Activated B cell treated with CpG ODN at 0.5 μM for 24 hours (primary cell): ENCODE measurements around the gene KRTAP5-10. TPM values are rescaled to one million over a fixed set of nuclear protein-coding genes. Genes with fewer than 3 reads are reported as not detected.
"Not testable (repeated sequence)": the region's sequence is repeated elsewhere in the genome, so short reads cannot be mapped to it uniquely, and the experiment has no call there.

ENCODE experiments used
- ATAC-seq: fragments of 200-7000 bp; cut with Tn5 transposase; one replicate; pipeline ENCODE4 v1.10.0; 2021; ENCODE audit warnings: low read depth, mild to moderate bottlenecking, moderate library complexity
- CTCF ChIA-PET: fragments of 350-600 bp; sonication (Branson Sonifier 250); formaldehyde crosslinking; loops from one replicate; lab custom pipeline; 2021; ENCODE audit warnings: antibody characterized with exemption; lab: Charles Lee
- POLR2A ChIA-PET: fragments of 350-600 bp; sonication (Branson Sonifier 250); formaldehyde crosslinking; loops from one replicate; lab custom pipeline; 2021; ENCODE audit warnings: antibody characterized with exemption; lab: Charles Lee
- DNase-seq: peaks from one replicate; pipeline ENCODE4 v3.0.0; 2022
- H3K27ac Mint-ChIP-seq: one replicate; pipeline ENCODE4 v1.8.0; 2020; ENCODE audit warnings: mixed read lengths
- H3K27me3 Mint-ChIP-seq: one replicate; pipeline ENCODE4 v1.8.0; 2021; ENCODE audit warnings: mixed read lengths
- H3K36me3 Mint-ChIP-seq: one replicate; pipeline ENCODE4 v1.8.0; 2021; ENCODE audit warnings: low read depth, mixed read lengths
- H3K4me1 Mint-ChIP-seq: one replicate; pipeline ENCODE4 v1.8.0; 2021; ENCODE audit warnings: mixed read lengths
- H3K4me3 Mint-ChIP-seq: one replicate; pipeline ENCODE4 v1.8.0; 2020; ENCODE audit warnings: mild to moderate bottlenecking, mixed read lengths
- H3K9me3 Mint-ChIP-seq: one replicate; pipeline ENCODE4 v1.8.0; 2020; ENCODE audit warnings: mixed read lengths
- CTCF ChIP-seq: fragments of 200-600 bp; IDR thresholded peaks from one replicate; pipeline ENCODE4 v1.8.0; 2022; ENCODE audit warnings: antibody characterized with exemption, mild to moderate bottlenecking
- intact Hi-C: fragments of 100-400 bp; cut with micrococcal nuclease; formaldehyde crosslinking; loops from one replicate; pipeline ENCODE4 v1.15.1; 2024
- total RNA-seq: library from RNA; stranded (reverse); gene quantifications from 2 replicates; pipeline ENCODE4 v1.2.3, GENCODE V29; 2022

The KRTAP5-10 gene
- total RNA-seq, 1 donor from 2014 or later: 0.27 TPM

- intact Hi-C loops: no loop called here
- CTCF ChIA-PET: no interaction called here
- POLR2A ChIA-PET: no interaction called here
- Mint-ChIP-seq H3K27me3 (peaks cover 2% of the 10 kb centered on the region), H3K4me3 (no peak overlapping the region), H3K9me3 (peaks cover 3% of the 10 kb centered on the region), H3K36me3 (no peaks in the 10 kb centered on the region), H3K27ac (no peak overlapping the region), H3K4me1 (no peaks in the 10 kb centered on the region)
- no peak for TF ChIP-seq CTCF
- no peak for ATAC-seq
- no peak for DNase-seq
Observed at GRCh38 chr11:71535825-71536224, 29.5 kb upstream of the KRTAP5-10 start.

- CTCF ChIA-PET: no interaction called here
- POLR2A ChIA-PET: no interaction called here
- H3K36me3 Mint-ChIP-seq: no peaks in the 10 kb centered on the region
- peaks cover 5% of the 10 kb centered on the region for H3K9me3 Mint-ChIP-seq
- ATAC-seq (no peak), DNase-seq (no peak)
- intact Hi-C loops: no loop called here
- TF ChIP-seq CTCF: no peak
- H3K27ac Mint-ChIP-seq: no peak overlapping the region
- no peaks in the 10 kb centered on the region for H3K4me1 Mint-ChIP-seq
- H3K27me3 Mint-ChIP-seq: peaks cover 5% of the 10 kb centered on the region
- H3K4me3 Mint-ChIP-seq: no peak overlapping the region
Observed at GRCh38 chr11:71537537-71537936, 27.8 kb upstream of the KRTAP5-10 start.

GRCh38 chr11:71537977-71538665 lies 27.2 kb upstream of the KRTAP5-10 start, which contains the start of gene KRTAP5-8:
Gene KRTAP5-8 (plus strand): TSS chr11:71538025. CDS start chr11:71538056, 31 bp downstream.
- H3K4me1 Mint-ChIP-seq, CTCF ChIA-PET, POLR2A ChIA-PET, DNase-seq, ATAC-seq, H3K36me3 Mint-ChIP-seq, H3K4me3 Mint-ChIP-seq, intact Hi-C loops, H3K27me3 Mint-ChIP-seq, H3K9me3 Mint-ChIP-seq, H3K27ac Mint-ChIP-seq: not testable (repeated sequence)

GRCh38 chr11:71538666-71538990 lies 26.7 kb upstream of the KRTAP5-10 start:
- ChIA-PET POLR2A (no interaction called here), CTCF (no interaction called here)
- DNase-seq (no peak), ATAC-seq (no peak)
- no peak for TF ChIP-seq CTCF
- Mint-ChIP-seq H3K36me3 (no peaks in the 10 kb centered on the region), H3K4me1 (peaks cover 9% of the 10 kb centered on the region), H3K9me3 (peaks cover 5% of the 10 kb centered on the region), H3K4me3 (no peak overlapping the region), H3K27ac (no peak overlapping the region), H3K27me3 (peaks cover 5% of the 10 kb centered on the region)
- intact Hi-C loops: no loop called here

GRCh38 chr11:71539017-71539416 lies 26.3 kb upstream of the KRTAP5-10 start:
- Mint-ChIP-seq H3K27me3 (peaks cover 5% of the 10 kb centered on the region), H3K36me3 (no peaks in the 10 kb centered on the region)
- intact Hi-C loops: no loop called here

GRCh38 chr11:71539971-71540370 lies 25.4 kb upstream of the KRTAP5-10 start:
- H3K27ac Mint-ChIP-seq, H3K36me3 Mint-ChIP-seq, POLR2A ChIA-PET, ATAC-seq, H3K4me3 Mint-ChIP-seq, CTCF ChIA-PET, DNase-seq, H3K27me3 Mint-ChIP-seq, H3K9me3 Mint-ChIP-seq, intact Hi-C loops: not testable (repeated sequence)
- peaks cover 18% of the 10 kb centered on the region for H3K4me1 Mint-ChIP-seq

More at GRCh38 chr11:71539017-71539416, 26.3 kb upstream of the KRTAP5-10 start:
- TF ChIP-seq CTCF: no peak
- H3K9me3 Mint-ChIP-seq: peaks cover 5% of the 10 kb centered on the region
- peaks cover 13% of the 10 kb centered on the region for H3K4me1 Mint-ChIP-seq
- ATAC-seq (no peak), DNase-seq (no peak)
- no peak overlapping the region for H3K4me3 Mint-ChIP-seq
- no peak overlapping the region for H3K27ac Mint-ChIP-seq
- ChIA-PET CTCF (no interaction called here), POLR2A (no interaction called here)

GRCh38 chr11:71540521-71541304 lies 24.6 kb upstream of the KRTAP5-10 start:
- H3K4me3 Mint-ChIP-seq, intact Hi-C loops, POLR2A ChIA-PET, ATAC-seq, H3K27me3 Mint-ChIP-seq, H3K27ac Mint-ChIP-seq, CTCF ChIA-PET, H3K9me3 Mint-ChIP-seq, DNase-seq, H3K36me3 Mint-ChIP-seq: not testable (repeated sequence)
- peaks cover 18% of the 10 kb centered on the region for H3K4me1 Mint-ChIP-seq
